ENCODE results near the gene DMRT1.
"Not testable (repeated sequence)": the region's sequence is repeated elsewhere in the genome, so short reads cannot be mapped to it uniquely, and the experiment has no call there.

- TF ChIP-seq POLR2A, POLR2AphosphoS5 (IDR thresholded peaks at IDR 0.05; ENCODE audit: low read depth, low read length): not testable (repeated sequence)
These were observed 157.0 kb downstream of the DMRT1 start for GRCh38 chr9:998299-999110.

All from GM12892 (cell line).